Activated effector memory CD4-positive, alpha-beta T cell treated with anti-CD3 and anti-CD28 coated beads, Interleukin-2, amount 50 U/mL, for 16 hours (primary cell): ENCODE results near the gene RIMBP3C.
"Not testable (repeated sequence)": the region's sequence is repeated elsewhere in the genome, so short reads cannot be mapped to it uniquely, and the experiment has no call there.

ENCODE experiments used
- DNase-seq: peaks from one replicate; pipeline ENCODE4 v3.0.0-alpha.2; 2020

Gene RIMBP3C

GRCh38 chr22:21551361-21551760, at the start of gene RIMBP3C:
TSS of gene RIMBP3C (minus strand) at chr22:21551461. CDS start at chr22:21550976, 485 bp downstream.
- not testable (repeated sequence) for DNase-seq

- DNase-seq: no peak
These were observed 48.0 kb upstream of the RIMBP3C start for GRCh38 chr22:21599053-21599893.

GRCh38 chr22:21598302-21598701, 47.0 kb upstream of the RIMBP3C start:
- no peak for DNase-seq

- DNase-seq: not testable (repeated sequence)
These were observed 45.3 kb upstream of the RIMBP3C start for GRCh38 chr22:21596356-21597135.

- DNase-seq: no peak
These were observed 43.7 kb upstream of the RIMBP3C start for GRCh38 chr22:21594865-21595452.

GRCh38 chr22:21593406-21594232, 42.4 kb upstream of the RIMBP3C start:
- DNase-seq: no peak

GRCh38 chr22:21592422-21592821, 41.2 kb upstream of the RIMBP3C start:
- DNase-seq: no peak

GRCh38 chr22:21591695-21592094, 40.4 kb upstream of the RIMBP3C start:
- DNase-seq: no peak

- DNase-seq: no peak
These were observed 39.8 kb upstream of the RIMBP3C start for GRCh38 chr22:21590809-21591641.

GRCh38 chr22:21589396-21589795, 38.1 kb upstream of the RIMBP3C start:
- no peak for DNase-seq

- DNase-seq: peak; percentile 69
These were observed 36.7 kb upstream of the RIMBP3C start for GRCh38 chr22:21587803-21588611.

GRCh38 chr22:21585389-21585788, 34.1 kb upstream of the RIMBP3C start:
- DNase-seq: no peak

- DNase-seq: no peak
These were observed 31.8 kb upstream of the RIMBP3C start for GRCh38 chr22:21582801-21583740.

- not testable (repeated sequence) for DNase-seq
These were observed 29.9 kb upstream of the RIMBP3C start for GRCh38 chr22:21581009-21581713.

- not testable (repeated sequence) for DNase-seq
These were observed 29.4 kb upstream of the RIMBP3C start for GRCh38 chr22:21580623-21581007.

GRCh38 chr22:21579474-21579851, 28.2 kb upstream of the RIMBP3C start:
- DNase-seq: no peak

- no peak for DNase-seq
These were observed 22.7 kb upstream of the RIMBP3C start for GRCh38 chr22:21573750-21574494.

- no peak for DNase-seq
These were observed 22.1 kb upstream of the RIMBP3C start for GRCh38 chr22:21573293-21573734.
